IPS DF 19.7 (cell line): ENCODE results near the gene PEMT.

Source experiments
- DNase-seq: peaks from one replicate; pipeline ENCODE4 v3.0.0-alpha.2; 2013; ENCODE audit warnings: low read depth, low spot score

The PEMT gene

GRCh38 chr17:17514993-17515933, 76.2 kb downstream of the PEMT start:
- no peak for DNase-seq

GRCh38 chr17:17514361-17514992, 77.0 kb downstream of the PEMT start:
- DNase-seq, result no peak

- no peak for DNase-seq
These were observed 77.9 kb downstream of the PEMT start for GRCh38 chr17:17513626-17514025.

- DNase-seq, result no peak
These were observed 78.6 kb downstream of the PEMT start for GRCh38 chr17:17512866-17513265.

GRCh38 chr17:17511881-17512858, 79.3 kb downstream of the PEMT start:
- DNase-seq, result no peak

- no peak for DNase-seq
These were observed 80.2 kb downstream of the PEMT start for GRCh38 chr17:17511293-17511741.

- no peak for DNase-seq
These were observed 80.8 kb downstream of the PEMT start for GRCh38 chr17:17510456-17511292.

- DNase-seq, result no peak
These were observed 81.7 kb downstream of the PEMT start for GRCh38 chr17:17509601-17510425.

- no peak for DNase-seq
These were observed 82.6 kb downstream of the PEMT start for GRCh38 chr17:17508646-17509591.

- DNase-seq, result no peak
These were observed 83.4 kb downstream of the PEMT start for GRCh38 chr17:17508019-17508535.

- no peak for DNase-seq
These were observed 84.0 kb downstream of the PEMT start for GRCh38 chr17:17507465-17508011.

- no peak for DNase-seq
These were observed 84.5 kb downstream of the PEMT start for GRCh38 chr17:17506893-17507464.

- DNase-seq, result no peak
These were observed 85.2 kb downstream of the PEMT start for GRCh38 chr17:17506181-17506741.

GRCh38 chr17:17505610-17506171, 85.8 kb downstream of the PEMT start:
- DNase-seq, result no peak

GRCh38 chr17:17505151-17505550, 86.4 kb downstream of the PEMT start:
- no peak for DNase-seq

- DNase-seq, result no peak
These were observed 87.0 kb downstream of the PEMT start for GRCh38 chr17:17504341-17505140.
